Ovary (tissue), 9 donors: ENCODE data around the gene IFIH1. TPM values are rescaled to one million over a fixed set of nuclear protein-coding genes. Genes with fewer than 3 reads are reported as not detected.

Experiments
- DNase-seq, 5 donors: peaks; one replicate each; pipeline ENCODE4 v3.0.0-alpha.2; 2019 to 2020
- H3K27ac ChIP-seq, 2 donors: fragments of 200-600 bp; one replicate each; pipeline versions ENCODE4 v1.5.1 to v1.8.0; 2019 to 2022
- H3K27me3 ChIP-seq: fragments of 200-600 bp; one replicate; pipeline ENCODE4 v1.8.0; 2022
- H3K36me3 ChIP-seq: fragments of 200-600 bp; sonication (generic); one replicate; pipeline ENCODE4 v1.5.1; 2019
- H3K4me1 ChIP-seq: one replicate; pipeline ENCODE4 v1.8.1; 2013; ENCODE audit warnings: mild to moderate bottlenecking, moderate library complexity; ENCODE audit not compliant: insufficient read depth
- H3K4me3 ChIP-seq: fragments of 200-600 bp; sonication (generic); one replicate; pipeline ENCODE4 v1.5.1; 2017
- H3K9me3 ChIP-seq, 2 donors: fragments of 200-600 bp in 1 of 2; sonication (generic) in 1 of 2; one replicate each; pipeline versions ENCODE4 v1.5.1 to v1.8.1; 2013 to 2019; ENCODE audit warnings: mild to moderate bottlenecking in 1 of 2, moderate library complexity in 1 of 2
- CTCF ChIP-seq, 3 donors: fragments of 450-650 bp in 2 of 3; fragments of 200-600 bp in 1 of 3; IDR thresholded peaks; one replicate each; pipeline versions ENCODE4 v1.5.1 to v1.8.0; 2016 to 2022; ENCODE audit warnings: antibody characterized with exemption in 3 of 3, mild to moderate bottlenecking in 1 of 3
- EP300 ChIP-seq: sonication (generic); formaldehyde crosslinking; IDR thresholded peaks from one replicate; pipeline ENCODE4 v1.6.1; 2017; ENCODE audit warnings: antibody characterized with exemption
- POLR2A ChIP-seq: fragments of 450-650 bp; IDR thresholded peaks from one replicate; pipeline ENCODE4 v1.6.1; 2017; ENCODE audit warnings: antibody characterized with exemption, mild to moderate bottlenecking, moderate library complexity
- WGBS, 3 donors: extraction: QIAGEN DNeasy Blood & Tissue Kit in 1 of 3; methylation state at CpG; one replicate each; pipeline versions ENCODE4 v1.1.5 to v1.1.7; 2013 to 2017; 5-methylcytosine and 5-hydroxymethylcytosine counted together
- intact Hi-C, 4 donors: fragments of 100-400 bp; cut with DNase I; formaldehyde crosslinking; loops; one replicate each; pipeline versions ENCODE4 v1.11.0 to v1.15.1; 2022 to 2023
- polyA plus RNA-seq, 2 donors: library from polyadenylated mRNA; stranded (reverse); fragments of 200-250 nt in 1 of 2; fragments of 350-450 nt in 1 of 2; fragmentation: Illumina TruSeq in 1 of 2; extraction: RNeasy Lipid Tissue Mini Kit (QIAGEN cat#74804) in 1 of 2; gene quantifications; one replicate each; pipeline ENCODE4 v1.2.3, GENCODE V29; 2013 to 2014
- total RNA-seq, 7 donors: library from RNA; depleted of rRNA in 2 of 7; stranded (reverse); fragments of >200 nt in 2 of 7; fragmentation: NEBNext Ultra II Directional in 3 of 7; extraction: Animal tissue kit (Norgen Biotek cat#: 25700) in 3 of 7; gene quantifications; one replicate each; pipeline versions ENCODE4 v1.1.0 to v1.2.4, GENCODE V29; 2016 to 2023
- donor health status: DM: no; HTN: no; CAD: no; lungs with moderate emphysema.
- donor health status: DM: no; HTN: no; CAD: no.
- donor health status: Bipolar disorder and iron deficiency.
- donor health status: DM: yes; HTN: yes; CAD: no.
- donor health status: DM: no; HTN: no; CAD: no.
- donor health status: DM: yes; HTN: yes; CAD: no.

IFIH1 gene
- total and polyA plus RNA-seq, 9 donors = 7.6 to 19.7 (median 14.4) TPM

- intact Hi-C loops = no loop called here
- Histone ChIP-seq H3K27me3 (no peaks in the 10 kb centered on the region), H3K27ac (no peak overlapping the region), H3K36me3 (no peaks in the 10 kb centered on the region), H3K4me3 (no peak overlapping the region), H3K4me1 (no peaks in the 10 kb centered on the region), H3K9me3 (no peaks in the 10 kb centered on the region)
- WGBS, 3 donors = 91 to 97% (median 96%) methylated on average over 2 of the region's 2 CpGs
- no peak for TF ChIP-seq CTCF (IDR thresholded peaks at IDR 0.05)
- no peak for TF ChIP-seq POLR2A
- DNase-seq = no peak
Measured at GRCh38 chr2:162295009-162295408, 23.5 kb downstream of the IFIH1 start.

DNA sequence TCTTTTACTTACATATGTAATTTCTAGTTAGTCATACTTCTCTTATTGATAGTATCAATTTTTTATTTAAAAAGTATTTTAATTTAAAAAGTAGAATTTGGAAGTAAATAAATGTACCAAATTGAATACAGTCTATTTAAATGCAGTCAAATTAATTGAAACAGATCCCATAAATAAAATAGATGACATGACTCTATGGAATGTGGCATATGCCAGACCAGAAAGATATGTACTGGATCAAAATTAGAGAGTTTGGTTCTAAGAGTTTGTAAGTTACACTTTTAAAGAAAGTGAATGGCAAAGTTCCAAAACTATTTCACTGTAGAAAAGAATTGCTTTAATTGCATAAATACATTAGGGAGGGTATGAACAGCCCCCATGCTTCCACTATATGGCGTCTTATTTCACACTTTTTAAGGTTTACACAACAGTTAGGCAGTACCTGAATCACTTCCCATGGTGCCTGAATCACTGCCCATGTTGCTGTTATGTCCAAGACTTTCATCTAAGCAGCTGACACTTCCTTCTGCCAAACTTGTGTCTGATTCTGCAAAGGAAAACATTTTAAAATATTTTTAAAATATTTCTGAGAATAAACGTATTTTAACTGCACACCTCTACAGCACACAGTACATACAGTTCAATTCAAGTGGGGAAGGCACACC lies 25.2 kb downstream of the IFIH1 start:
- Histone ChIP-seq H3K27me3 (no peaks in the 10 kb centered on the region), H3K9me3 (no peaks in the 10 kb centered on the region), H3K4me1 (no peaks in the 10 kb centered on the region), H3K4me3 (no peak overlapping the region), H3K36me3 (no peaks in the 10 kb centered on the region), H3K27ac (no peak overlapping the region)
- 23 to 41% (median 33%) methylated on average over 2 of the region's 2 CpGs for WGBS, 3 donors
- intact Hi-C loops = loop anchor here in 1 of 4 donors (5.0 kb wide), 1 partner anchor 76 kb away; no protein-coding TSS in a partner anchor
- TF ChIP-seq POLR2A = no peak
- DNase-seq = no peak

- Histone ChIP-seq H3K4me3 (no peak overlapping the region), H3K27ac (no peak overlapping the region), H3K9me3 (no peaks in the 10 kb centered on the region), H3K36me3 (no peaks in the 10 kb centered on the region), H3K4me1 (no peaks in the 10 kb centered on the region), H3K27me3 (no peaks in the 10 kb centered on the region)
- intact Hi-C loops = loop anchor here in 1 of 4 donors (5.0 kb wide), 1 partner anchor 74 kb away; no protein-coding TSS in a partner anchor
- WGBS, 3 donors = 94 to 96% (median 95%) methylated on average over 3 of the region's 3 CpGs
- TF ChIP-seq CTCF (IDR thresholded peaks at IDR 0.05) (no peak), EP300 (no peak), POLR2A (no peak)
- DNase-seq = no peak
Measured at GRCh38 chr2:162291748-162292147, 26.7 kb downstream of the IFIH1 start.

DNA sequence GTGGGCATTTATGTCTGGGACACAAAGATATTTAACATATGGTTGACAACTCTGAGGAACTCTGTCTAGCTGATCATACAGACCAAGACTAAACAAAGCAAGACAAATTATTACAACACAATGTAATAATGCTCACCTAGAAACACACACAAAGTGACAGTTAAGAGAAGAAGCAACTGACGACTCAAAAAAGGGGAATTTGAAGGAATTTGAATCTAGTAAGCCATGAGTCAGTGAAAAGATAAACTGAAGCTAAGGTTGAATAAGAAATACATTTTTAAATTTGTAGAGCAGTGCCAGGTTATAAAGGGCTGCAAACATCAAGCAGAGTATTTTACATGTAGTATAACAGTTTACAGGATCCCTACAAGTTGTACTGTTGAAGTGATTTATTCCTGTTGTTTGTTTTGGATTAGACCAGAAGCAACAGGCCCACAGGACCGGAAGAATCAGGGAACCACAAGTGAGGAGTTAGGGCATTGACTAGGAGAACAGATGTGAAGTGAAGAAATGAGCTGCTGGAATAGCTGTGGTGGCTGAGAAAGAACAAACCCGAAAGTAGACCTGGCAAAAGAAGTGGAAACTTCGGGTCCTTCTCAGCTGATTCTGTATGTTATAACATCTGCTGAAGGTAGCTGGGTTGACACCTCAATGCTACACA lies 35.6 kb downstream of the IFIH1 start:
- Histone ChIP-seq H3K4me1 (no peaks in the 10 kb centered on the region), H3K27me3 (no peaks in the 10 kb centered on the region), H3K27ac (no peak overlapping the region), H3K4me3 (no peak overlapping the region), H3K36me3 (no peaks in the 10 kb centered on the region), H3K9me3 (no peaks in the 10 kb centered on the region)
- DNase-seq = no peak
- TF ChIP-seq EP300 (no peak), CTCF (IDR thresholded peaks at IDR 0.05) (no peak), POLR2A (no peak)
- intact Hi-C loops = no loop called here
- WGBS, 3 donors = 72 to 85% (median 77%) methylated on average over 4 of the region's 4 CpGs

- Histone ChIP-seq H3K27me3 (no peaks in the 10 kb centered on the region), H3K4me3 (no peak overlapping the region), H3K27ac (no peak overlapping the region), H3K9me3 (no peaks in the 10 kb centered on the region), H3K4me1 (no peaks in the 10 kb centered on the region), H3K36me3 (no peaks in the 10 kb centered on the region)
- 97 to 98% (median 97%) methylated on average over 1 of the region's 1 CpG for WGBS, 3 donors
- TF ChIP-seq CTCF (IDR thresholded peaks at IDR 0.05) (no peak), POLR2A (no peak), EP300 (no peak)
- intact Hi-C loops = no loop called here
- no peak for DNase-seq
Measured at GRCh38 chr2:162280654-162281053, 37.8 kb downstream of the IFIH1 start.
